ENCODE data around the gene PCNX2.

PCNX2 gene

GRCh38 chr1:233257786-233258185, 37.7 kb downstream of the PCNX2 start:
- H3K9ac ChIP-seq (ENCODE audit: low read length): no peak overlapping the region
- H3K9me2 ChIP-seq (replicated peaks; ENCODE audit: insufficient read depth, low read length): no peaks in the 10 kb centered on the region
- H3K9me3 ChIP-seq (replicated peaks; ENCODE audit: insufficient read depth, low read length): no peaks in the 10 kb centered on the region
- no peaks in the 10 kb centered on the region for H3K27me3 ChIP-seq (replicated peaks; ENCODE audit: insufficient read depth, low read length)
- H4K20me1 ChIP-seq (ENCODE audit: insufficient read depth, low read length): no peaks in the 10 kb centered on the region
- no peaks in the 10 kb centered on the region for H3K79me2 ChIP-seq (ENCODE audit: low read length)
- H2AFZ ChIP-seq (ENCODE audit: low read length): no peak overlapping the region
- TF ChIP-seq EZH2phosphoT487 (IDR thresholded peaks at IDR 0.05; ENCODE audit: low read length): no peak
- TF ChIP-seq CTCF (IDR thresholded peaks at IDR 0.05; ENCODE audit: low read length): no peak
- TF ChIP-seq EZH2 (optimal IDR thresholded peaks at IDR 0.05; ENCODE audit: low read depth, low read length): no peak
- DNase-seq: no peak
- H3K4me2 ChIP-seq (ENCODE audit: low read depth, low read length): no peak overlapping the region
- H3K27ac ChIP-seq (ENCODE audit: low read length): no peak overlapping the region
- no peaks in the 10 kb centered on the region; the same call in 1 of the 2 replicates for H3K36me3 ChIP-seq (replicated peaks; ENCODE audit: insufficient read depth, low read length)
- no peaks in the 10 kb centered on the region for H3F3A ChIP-seq (ENCODE audit: insufficient read depth, low read length)
- H3K4me1 ChIP-seq (ENCODE audit: low read length): no peaks in the 10 kb centered on the region
- no peak overlapping the region for H3K4me3 ChIP-seq (ENCODE audit: low read length)

- DNase-seq: no peak
- no peaks in the 10 kb centered on the region for H3K27me3 ChIP-seq (replicated peaks; ENCODE audit: insufficient read depth, low read length)
- no peak overlapping the region for H3K9ac ChIP-seq (ENCODE audit: low read length)
- H3K9me2 ChIP-seq (replicated peaks; ENCODE audit: insufficient read depth, low read length): no peaks in the 10 kb centered on the region
- no peaks in the 10 kb centered on the region for H3F3A ChIP-seq (ENCODE audit: insufficient read depth, low read length)
- no peak overlapping the region for H3K4me2 ChIP-seq (ENCODE audit: low read depth, low read length)
- no peaks in the 10 kb centered on the region for H4K20me1 ChIP-seq (ENCODE audit: insufficient read depth, low read length)
- H3K9me3 ChIP-seq (replicated peaks; ENCODE audit: insufficient read depth, low read length): no peaks in the 10 kb centered on the region
- H3K27ac ChIP-seq (ENCODE audit: low read length): no peak overlapping the region
- H3K4me3 ChIP-seq (ENCODE audit: low read length): no peak overlapping the region
- no peaks in the 10 kb centered on the region for H3K4me1 ChIP-seq (ENCODE audit: low read length)
- no peaks in the 10 kb centered on the region; the same call in 1 of the 2 replicates for H3K36me3 ChIP-seq (replicated peaks; ENCODE audit: insufficient read depth, low read length)
- no peaks in the 10 kb centered on the region for H3K79me2 ChIP-seq (ENCODE audit: low read length)
- H2AFZ ChIP-seq (ENCODE audit: low read length): no peak overlapping the region
- no peak for TF ChIP-seq CTCF (IDR thresholded peaks at IDR 0.05; ENCODE audit: low read length)
- TF ChIP-seq EZH2 (optimal IDR thresholded peaks at IDR 0.05; ENCODE audit: low read depth, low read length): no peak
- TF ChIP-seq EZH2phosphoT487 (IDR thresholded peaks at IDR 0.05; ENCODE audit: low read length): no peak
Observed at GRCh38 chr1:233256789-233257188, 38.7 kb downstream of the PCNX2 start.

GRCh38 chr1:233256191-233256590, 39.3 kb downstream of the PCNX2 start:
- no peaks in the 10 kb centered on the region; the same call in 1 of the 2 replicates for H3K36me3 ChIP-seq (replicated peaks; ENCODE audit: insufficient read depth, low read length)
- TF ChIP-seq EZH2 (optimal IDR thresholded peaks at IDR 0.05; ENCODE audit: low read depth, low read length) (no peak), EZH2phosphoT487 (IDR thresholded peaks at IDR 0.05; ENCODE audit: low read length) (no peak), CTCF (IDR thresholded peaks at IDR 0.05; ENCODE audit: low read length) (no peak)
- no peaks in the 10 kb centered on the region for H3K79me2 ChIP-seq (ENCODE audit: low read length)

More at GRCh38 chr1:233256191-233256590, 39.3 kb downstream of the PCNX2 start:
- Histone ChIP-seq H3K27me3 (replicated peaks; ENCODE audit: insufficient read depth, low read length) (no peaks in the 10 kb centered on the region), H3K4me2 (ENCODE audit: low read depth, low read length) (no peak overlapping the region), H4K20me1 (ENCODE audit: insufficient read depth, low read length) (no peaks in the 10 kb centered on the region), H3K27ac (ENCODE audit: low read length) (no peak overlapping the region), H3K9ac (ENCODE audit: low read length) (no peak overlapping the region), H3K9me3 (replicated peaks; ENCODE audit: insufficient read depth, low read length) (no peaks in the 10 kb centered on the region), H3K4me1 (ENCODE audit: low read length) (no peaks in the 10 kb centered on the region), H3F3A (ENCODE audit: insufficient read depth, low read length) (no peaks in the 10 kb centered on the region), H3K9me2 (replicated peaks; ENCODE audit: insufficient read depth, low read length) (no peaks in the 10 kb centered on the region), H2AFZ (ENCODE audit: low read length) (no peak overlapping the region), H3K4me3 (ENCODE audit: low read length) (no peak overlapping the region)
- DNase-seq: no peak
